ENCODE results near the gene ZXDC.

- TF ChIP-seq POLR2AphosphoS5 (IDR thresholded peaks at IDR 0.05; ENCODE audit: low read depth, low read length) (no peak), POLR2A (IDR thresholded peaks at IDR 0.05; ENCODE audit: low read depth, low read length) (no peak), SPI1 (IDR thresholded peaks at IDR 0.05; ENCODE audit: low read depth, low read length) (no peak), TAF1 (IDR thresholded peaks at IDR 0.05; ENCODE audit: low read depth, low read length) (no peak), PAX5 (IDR thresholded peaks at IDR 0.05; ENCODE audit: insufficient read depth, low read length, severe bottlenecking) (no peak)
Observed at GRCh38 chr3:126493051-126493450, 17.4 kb upstream of the ZXDC start.

Measured in GM12891 (cell line).